IMR-90 (cell line): Measurements from ENCODE around the gene ZYG11A. TPM values are rescaled to one million over a fixed set of nuclear protein-coding genes. Genes with fewer than 3 reads are reported as not detected.

Source experiments
- ATAC-seq: fragments of 200-7000 bp; cut with Tn5 transposase; 2 replicates; pipeline ENCODE4 v1.9.1; 2020; ENCODE audit warnings: low read depth, mild to moderate bottlenecking, moderate library complexity
- BruUV-seq: library from RNA; stranded (reverse); fragments of 400-500 nt; replicated peaks from 2 replicates; lab custom pipeline; 2021; lab: Mats Ljungman, UMichigan
- CTCF ChIA-PET: fragments of 300-600 bp; formaldehyde crosslinking; extraction: SDS; loops from one replicate; lab custom pipeline; 2021; ENCODE audit warnings: antibody characterized with exemption; lab: Yijun Ruan, JAX
- POLR2A ChIA-PET: fragments of 300-600 bp; sonication (Branson Sonifier 250); formaldehyde crosslinking; loops from one replicate; lab custom pipeline; 2022; ENCODE audit warnings: antibody characterized with exemption; ENCODE audit not compliant: unreplicated experiment; lab: Charles Lee
- DNase-seq: peaks from one replicate; pipeline ENCODE4 v3.0.0; 2013
- H2AFZ ChIP-seq: replicated peaks from 2 replicates; pipeline ENCODE3; 2013; ENCODE audit warnings: low read length, mild to moderate bottlenecking; ENCODE audit not compliant: poor library complexity
- H2AK5ac ChIP-seq: 2 replicates; pipeline ENCODE4 v1.6.1; 2013; ENCODE audit warnings: low read depth, low read length, inconsistent platforms
- H2AK9ac ChIP-seq: replicated peaks from 2 replicates; pipeline ENCODE3; 2013; ENCODE audit warnings: mild to moderate bottlenecking, low read depth, low read length, moderate library complexity; ENCODE audit not compliant: poor library complexity
- H2BK120ac ChIP-seq: 2 replicates; pipeline ENCODE4 v1.6.1; 2013; ENCODE audit warnings: low read depth, low read length, inconsistent platforms
- H2BK15ac ChIP-seq: 3 replicates; pipeline ENCODE4 v1.6.1; 2013; ENCODE audit warnings: low read depth, low read length, inconsistent platforms
- H2BK20ac ChIP-seq: 2 replicates; pipeline ENCODE4 v1.6.1; 2013; ENCODE audit warnings: low read depth, mild to moderate bottlenecking, inconsistent platforms, low read length, moderate library complexity
- H2BK5ac ChIP-seq: 2 replicates; pipeline ENCODE4 v1.6.1; 2013; ENCODE audit warnings: mild to moderate bottlenecking, low read depth, low read length, inconsistent platforms; ENCODE audit not compliant: poor library complexity, severe bottlenecking
- H3K14ac ChIP-seq: replicated peaks from 2 replicates; pipeline ENCODE4 v1.6.1; 2013; ENCODE audit warnings: low read depth, low read length, inconsistent platforms
- H3K18ac ChIP-seq: 2 replicates; pipeline ENCODE4 v1.6.1; 2013; ENCODE audit warnings: low read depth, low read length, control low read depth
- H3K23ac ChIP-seq: 2 replicates; pipeline ENCODE4 v1.6.1; 2013; ENCODE audit warnings: low read depth, low read length, inconsistent platforms
- H3K27ac ChIP-seq: 2 replicates; pipeline ENCODE4 v1.5.1; 2013; ENCODE audit warnings: mild to moderate bottlenecking, control low read depth, low read length; ENCODE audit not compliant: insufficient read depth
- H3K27me3 ChIP-seq: 2 replicates; pipeline ENCODE4 v1.6.1; 2013; ENCODE audit warnings: low read length; ENCODE audit not compliant: control insufficient read depth, insufficient read depth
- H3K36me3 ChIP-seq: 2 replicates; pipeline ENCODE4 v1.6.1; 2013; ENCODE audit warnings: low read length, mixed read lengths; ENCODE audit not compliant: control insufficient read depth, insufficient read depth
- H3K4ac ChIP-seq: 2 replicates; pipeline ENCODE4 v1.6.1; 2013; ENCODE audit warnings: low read depth, low read length, inconsistent platforms
- H3K4me1 ChIP-seq: 2 replicates; pipeline ENCODE4 v1.6.1; 2013; ENCODE audit warnings: low read length, mixed read lengths; ENCODE audit not compliant: control insufficient read depth, insufficient read depth
- H3K4me2 ChIP-seq: 2 replicates; pipeline ENCODE4 v1.6.1; 2013; ENCODE audit warnings: low read depth, mild to moderate bottlenecking, control low read depth, low read length, moderate library complexity
- H3K4me3 ChIP-seq: 2 replicates; pipeline ENCODE4 v1.5.1; 2013; ENCODE audit warnings: low read depth, mild to moderate bottlenecking, control low read depth, low read length, moderate library complexity; ENCODE audit not compliant: insufficient read depth
- H3K56ac ChIP-seq: 2 replicates; pipeline ENCODE4 v1.6.1; 2013; ENCODE audit warnings: low read length, inconsistent platforms; ENCODE audit not compliant: insufficient read depth; ENCODE audit errors: extremely low read depth
- H3K79me1 ChIP-seq, 2 experiments: 2 replicates each; pipeline ENCODE4 v1.6.1; 2013; ENCODE audit warnings: low read length in 2 of 2, inconsistent platforms in 1 of 2, low read depth in 1 of 2
- H3K9ac ChIP-seq: 2 replicates; pipeline ENCODE4 v1.6.1; 2013; ENCODE audit warnings: low read depth, low read length, control low read depth
- H3K9me1 ChIP-seq: 2 replicates; pipeline ENCODE4 v1.6.1; 2013; ENCODE audit warnings: low read length, inconsistent platforms; ENCODE audit not compliant: insufficient read depth
- H3K9me3 ChIP-seq: 2 replicates; pipeline ENCODE4 v1.6.1; 2013; ENCODE audit warnings: low read length; ENCODE audit not compliant: control insufficient read depth, insufficient read depth
- H4K20me1 ChIP-seq: 2 replicates; pipeline ENCODE4 v1.6.1; 2013; ENCODE audit warnings: low read length, inconsistent platforms; ENCODE audit not compliant: insufficient read depth
- H4K5ac ChIP-seq: 2 replicates; pipeline ENCODE4 v1.6.1; 2013; ENCODE audit warnings: mild to moderate bottlenecking, low read depth, low read length, control low read depth
- H4K8ac ChIP-seq, 2 experiments: 2 replicates each; pipeline ENCODE4 v1.6.1; 2013; ENCODE audit warnings: low read depth in 2 of 2, low read length in 2 of 2, control low read depth in 1 of 2, inconsistent platforms in 1 of 2
- H4K91ac ChIP-seq: 2 replicates; pipeline ENCODE4 v1.6.1; 2013; ENCODE audit warnings: low read depth, low read length, inconsistent platforms; ENCODE audit not compliant: insufficient read depth
- BHLHE40 ChIP-seq: fragments of 150-350 bp; IDR thresholded peaks from 2 replicates; pipeline ENCODE4 v1.6.1; 2016; ENCODE audit warnings: mild to moderate bottlenecking, low read depth, low read length
- CEBPB ChIP-seq: IDR thresholded peaks from 2 replicates; pipeline ENCODE4 v1.6.1; 2012; ENCODE audit warnings: low read depth, low read length, improper control_type of control experiment
- CHD1 ChIP-seq: IDR thresholded peaks from 2 replicates; pipeline ENCODE4 v1.6.1; 2012; ENCODE audit warnings: low read depth, low read length, improper control_type of control experiment
- ELK1 ChIP-seq: fragments of 150-350 bp; IDR thresholded peaks from 2 replicates; pipeline ENCODE4 v1.6.1; 2016; ENCODE audit warnings: low read depth, mild to moderate bottlenecking, low read length, moderate library complexity, borderline replicate concordance
- FOS ChIP-seq: fragments of 150-350 bp; IDR thresholded peaks from 2 replicates; pipeline ENCODE4 v1.6.1; 2016; ENCODE audit warnings: low read depth, low read length
- MAFK ChIP-seq: IDR thresholded peaks from 2 replicates; pipeline ENCODE4 v1.6.1; 2012; ENCODE audit warnings: low read depth, low read length, improper control_type of control experiment
- MAZ ChIP-seq: IDR thresholded peaks from 2 replicates; pipeline ENCODE4 v1.6.1; 2012; ENCODE audit warnings: low read depth, mild to moderate bottlenecking, low read length, improper control_type of control experiment, moderate library complexity, borderline replicate concordance
- MXI1 ChIP-seq: IDR thresholded peaks from 2 replicates; pipeline ENCODE4 v1.6.1; 2012; ENCODE audit warnings: low read depth, mild to moderate bottlenecking, low read length, moderate library complexity, borderline replicate concordance
- NFE2L2 ChIP-seq: fragments of 150-350 bp; IDR thresholded peaks from 2 replicates; pipeline ENCODE4 v1.6.1; 2016; ENCODE audit warnings: low read depth, mild to moderate bottlenecking, low read length
- POLR2A ChIP-seq: IDR thresholded peaks from 2 replicates; pipeline ENCODE4 v1.6.1; 2012; ENCODE audit warnings: mild to moderate bottlenecking, low read depth, low read length
- RAD21 ChIP-seq: IDR thresholded peaks from 2 replicates; pipeline ENCODE4 v1.6.1; 2012; ENCODE audit warnings: low read length, improper control_type of control experiment
- RFX5 ChIP-seq: IDR thresholded peaks from 2 replicates; pipeline ENCODE4 v1.8.0; 2012; ENCODE audit warnings: low read depth, mild to moderate bottlenecking, low read length, moderate library complexity
- SMC3 ChIP-seq: fragments of 150-350 bp; IDR thresholded peaks from 2 replicates; pipeline ENCODE4 v1.6.1; 2016; ENCODE audit warnings: low read depth, mild to moderate bottlenecking, antibody characterized with exemption, low read length, moderate library complexity
- WGBS, 2 experiments: methylation state at CpG; one replicate each; pipeline versions ENCODE4 v1.1.5 to v1.1.7; 2013; ENCODE audit warnings: missing lambda C conversion rate in 2 of 2; ENCODE audit not compliant: insufficient read length in 1 of 2; ENCODE audit errors: extremely low coverage in 2 of 2; 5-methylcytosine and 5-hydroxymethylcytosine counted together
- dilution Hi-C: fragments of 300-500 bp; cut with HindIII; formaldehyde crosslinking; loops from one replicate; pipeline ENCODE4 v1.14.3; 2018; ENCODE audit warnings: low sequenced_read_pairs; ENCODE audit not compliant: unreplicated experiment
- in situ Hi-C: fragments of 300-500 bp; cut with MboI; formaldehyde crosslinking; loops from 3 replicates; pipeline ENCODE4 v1.14.3; 2019; ENCODE audit warnings: low sequenced_read_pairs, inconsistent platforms, mixed read lengths
- intact Hi-C: fragments of 100-400 bp; cut with micrococcal nuclease; formaldehyde crosslinking; loops from 2 replicates; pipeline ENCODE4 v1.10.0; 2022
- polyA plus RNA-seq, 3 experiments: library from polyadenylated mRNA; depleted of rRNA; stranded (reverse); fragments of >200 nt; gene quantifications; 2 replicates each; pipeline ENCODE4 v1.2.3, GENCODE V29; 2012; ENCODE audit warnings: low replicate concordance in 1 of 3
- total RNA-seq: library from RNA; depleted of rRNA; stranded (reverse); fragments of >200 nt; gene quantifications from 2 replicates; pipeline ENCODE4 v1.2.3, GENCODE V29; 2012
- TF ChIP-seq, protein P1 (sequence below): conservative IDR thresholded peaks from 2 replicates; pipeline ENCODE4 v1.5.1; 2012; ENCODE audit warnings: mild to moderate bottlenecking, low read depth, low read length, improper control_type of control experiment
- TF ChIP-seq, protein P2 (sequence below): fragments of 150-350 bp; IDR thresholded peaks from 2 replicates; pipeline ENCODE4 v1.6.1; 2017; ENCODE audit warnings: mild to moderate bottlenecking, antibody characterized with exemption, low read length, low read depth

ZYG11A gene
- total and polyA plus RNA-seq, 2 of the 4 experiments (the other 2 are of a cell fraction): 0.63 to 2.0 TPM

DNA sequence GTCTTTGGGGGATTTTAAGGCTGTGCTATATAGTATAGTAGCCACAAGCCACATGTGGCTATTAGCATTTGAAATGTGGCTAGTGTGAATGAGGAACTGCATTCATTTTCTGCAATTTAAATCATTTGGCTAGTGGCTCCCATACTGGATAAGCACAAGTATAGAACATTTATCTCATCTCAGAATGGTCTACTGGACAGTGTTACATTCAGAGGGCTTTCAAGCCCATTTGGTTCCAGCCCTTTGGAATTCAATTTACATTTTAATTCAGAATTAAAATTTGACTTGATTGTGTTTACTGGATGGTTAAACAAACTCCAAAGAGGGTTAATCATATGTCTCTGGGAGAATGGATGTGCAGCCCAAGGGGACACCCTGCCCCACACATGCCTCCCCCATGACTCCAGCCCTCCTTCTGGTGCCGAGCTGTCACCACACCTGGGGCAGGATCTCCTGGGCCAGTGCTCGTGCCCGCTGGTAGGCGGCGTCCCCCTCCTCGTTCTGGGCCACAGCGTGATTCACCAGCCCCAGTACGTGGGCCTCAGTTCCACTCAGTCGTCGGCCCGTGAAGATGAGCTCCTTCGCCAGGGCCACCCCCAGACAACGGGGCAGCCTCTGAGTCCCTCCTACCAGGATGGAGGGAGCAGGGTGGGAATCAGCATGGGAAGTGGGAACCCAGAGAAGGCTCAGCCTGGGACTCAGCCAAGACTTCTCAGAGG, 61.8 kb downstream of the ZYG11A start:
- H3K23ac ChIP-seq: no peak overlapping the region
- no peak overlapping the region for H2BK15ac ChIP-seq
- ATAC-seq (no peak), DNase-seq (no peak)
- intact Hi-C loops: no loop called here
- H3K14ac ChIP-seq: no peak overlapping the region
- ChIA-PET POLR2A (no interaction called here), CTCF (interaction anchor here (0.7 to 1.8 kb wide), 2 partner anchors 11 to 14 kb away, joined by 3 to 5 read pairs; no protein-coding TSS in a partner anchor)
- no peaks in the 10 kb centered on the region for H3K27me3 ChIP-seq
- H3K56ac ChIP-seq: no peak overlapping the region
- no peak overlapping the region for H3K18ac ChIP-seq
- H4K8ac ChIP-seq: no peak overlapping the region
- in situ Hi-C loops: loop anchor here (10.0 kb wide), 1 partner anchor 280 kb away; no protein-coding TSS in a partner anchor
- no peak overlapping the region; the same call in 1 of the 2 replicates for H3K4ac ChIP-seq
- no peak overlapping the region for H2BK20ac ChIP-seq
- no peak overlapping the region for H2BK120ac ChIP-seq
- H2AK5ac ChIP-seq: no peak overlapping the region; the same call in 1 of the 2 replicates
- dilution Hi-C loops: no loop called here
- no peak overlapping the region for H3K9ac ChIP-seq
- no peak overlapping the region for H3K4me2 ChIP-seq
- H3K9me1 ChIP-seq: no peaks in the 10 kb centered on the region
- no CpG with 5 or more reads among the region's 13 CpGs for WGBS, 2 experiments
- H3K9me3 ChIP-seq: no peaks in the 10 kb centered on the region
- no peaks in the 10 kb centered on the region for H4K20me1 ChIP-seq
- no peaks in the 10 kb centered on the region for H3K36me3 ChIP-seq
- BruUV-seq: no TSS peak
- no peaks in the 10 kb centered on the region for H3K4me1 ChIP-seq
- H4K91ac ChIP-seq: no peak overlapping the region
- no peak overlapping the region for H3K27ac ChIP-seq
- no peaks in the 10 kb centered on the region for H3K79me1 ChIP-seq
- H2AK9ac ChIP-seq: no peak overlapping the region
- H4K5ac ChIP-seq: no peak overlapping the region
- no peak overlapping the region for H3K4me3 ChIP-seq
- H2BK5ac ChIP-seq: no peak overlapping the region
- H2AFZ ChIP-seq: no peak overlapping the region
- TF ChIP-seq CEBPB (no peak), ELK1 (no peak), POLR2A (no peak), MAFK (no peak), SMC3 (no peak), BHLHE40 (no peak), RAD21 (no peak), NFE2L2 (no peak), MXI1 (no peak), CHD1 (no peak), FOS (no peak), MAZ (no peak), RFX5 (no peak)
- TF ChIP-seq, protein P1, sequence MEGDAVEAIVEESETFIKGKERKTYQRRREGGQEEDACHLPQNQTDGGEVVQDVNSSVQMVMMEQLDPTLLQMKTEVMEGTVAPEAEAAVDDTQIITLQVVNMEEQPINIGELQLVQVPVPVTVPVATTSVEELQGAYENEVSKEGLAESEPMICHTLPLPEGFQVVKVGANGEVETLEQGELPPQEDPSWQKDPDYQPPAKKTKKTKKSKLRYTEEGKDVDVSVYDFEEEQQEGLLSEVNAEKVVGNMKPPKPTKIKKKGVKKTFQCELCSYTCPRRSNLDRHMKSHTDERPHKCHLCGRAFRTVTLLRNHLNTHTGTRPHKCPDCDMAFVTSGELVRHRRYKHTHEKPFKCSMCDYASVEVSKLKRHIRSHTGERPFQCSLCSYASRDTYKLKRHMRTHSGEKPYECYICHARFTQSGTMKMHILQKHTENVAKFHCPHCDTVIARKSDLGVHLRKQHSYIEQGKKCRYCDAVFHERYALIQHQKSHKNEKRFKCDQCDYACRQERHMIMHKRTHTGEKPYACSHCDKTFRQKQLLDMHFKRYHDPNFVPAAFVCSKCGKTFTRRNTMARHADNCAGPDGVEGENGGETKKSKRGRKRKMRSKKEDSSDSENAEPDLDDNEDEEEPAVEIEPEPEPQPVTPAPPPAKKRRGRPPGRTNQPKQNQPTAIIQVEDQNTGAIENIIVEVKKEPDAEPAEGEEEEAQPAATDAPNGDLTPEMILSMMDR: no peak
- TF ChIP-seq, protein P2, sequence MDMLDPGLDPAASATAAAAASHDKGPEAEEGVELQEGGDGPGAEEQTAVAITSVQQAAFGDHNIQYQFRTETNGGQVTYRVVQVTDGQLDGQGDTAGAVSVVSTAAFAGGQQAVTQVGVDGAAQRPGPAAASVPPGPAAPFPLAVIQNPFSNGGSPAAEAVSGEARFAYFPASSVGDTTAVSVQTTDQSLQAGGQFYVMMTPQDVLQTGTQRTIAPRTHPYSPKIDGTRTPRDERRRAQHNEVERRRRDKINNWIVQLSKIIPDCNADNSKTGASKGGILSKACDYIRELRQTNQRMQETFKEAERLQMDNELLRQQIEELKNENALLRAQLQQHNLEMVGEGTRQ: no peak
